DND-41 (cell line): Measurements from ENCODE around the gene CDT1.

ENCODE experiments used
- EZH2 ChIP-seq: IDR thresholded peaks from 3 replicates; pipeline ENCODE4 v1.6.1; 2012; ENCODE audit warnings: borderline replicate concordance, low read depth, mild to moderate bottlenecking, moderate library complexity, low read length, inconsistent platforms; ENCODE audit not compliant: severe bottlenecking
- TF ChIP-seq, protein P1 (sequence below): IDR thresholded peaks from 2 replicates; pipeline ENCODE4 v1.5.1; 2012; ENCODE audit warnings: borderline replicate concordance, low read length, moderate library complexity, mild to moderate bottlenecking; ENCODE audit not compliant: poor library complexity, severe bottlenecking; ENCODE audit errors: extremely low read depth

DNA sequence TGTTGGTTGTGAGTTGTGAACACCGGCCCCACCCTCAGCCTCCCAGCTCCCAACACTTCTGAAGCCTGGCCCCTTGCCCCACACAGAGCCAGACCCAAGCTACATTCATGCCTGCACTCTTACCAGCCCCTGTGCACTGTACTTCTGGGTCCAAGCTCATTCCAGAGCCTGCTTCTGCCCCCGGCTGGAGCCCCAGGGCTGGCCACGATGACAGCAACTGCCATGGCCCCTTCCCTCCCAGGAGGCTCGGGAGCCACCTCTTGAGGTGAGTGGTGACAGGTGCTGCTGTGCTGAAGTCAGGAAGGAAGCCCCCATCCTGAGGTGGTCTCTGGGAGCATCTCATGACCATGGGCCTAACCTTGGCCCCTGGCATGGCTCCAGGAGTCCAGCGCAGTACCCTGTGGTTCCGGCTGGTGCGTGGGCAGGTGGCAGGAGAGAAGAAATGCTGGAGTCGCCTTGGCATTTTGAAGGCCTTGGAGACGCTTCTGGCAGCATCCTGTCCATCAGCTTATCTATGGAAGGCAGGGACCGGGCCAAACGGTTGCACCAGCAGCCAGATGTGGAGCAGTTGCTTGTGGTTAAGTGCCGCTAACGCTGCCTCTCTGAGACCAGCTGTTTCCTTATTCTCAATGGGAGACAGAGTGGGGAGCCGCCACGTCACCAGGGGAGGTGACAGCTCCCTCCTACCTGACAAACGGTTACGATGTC lies 3.9 kb upstream of the CDT1 start:
- TF ChIP-seq EZH2: no peak
- TF ChIP-seq, protein P1, sequence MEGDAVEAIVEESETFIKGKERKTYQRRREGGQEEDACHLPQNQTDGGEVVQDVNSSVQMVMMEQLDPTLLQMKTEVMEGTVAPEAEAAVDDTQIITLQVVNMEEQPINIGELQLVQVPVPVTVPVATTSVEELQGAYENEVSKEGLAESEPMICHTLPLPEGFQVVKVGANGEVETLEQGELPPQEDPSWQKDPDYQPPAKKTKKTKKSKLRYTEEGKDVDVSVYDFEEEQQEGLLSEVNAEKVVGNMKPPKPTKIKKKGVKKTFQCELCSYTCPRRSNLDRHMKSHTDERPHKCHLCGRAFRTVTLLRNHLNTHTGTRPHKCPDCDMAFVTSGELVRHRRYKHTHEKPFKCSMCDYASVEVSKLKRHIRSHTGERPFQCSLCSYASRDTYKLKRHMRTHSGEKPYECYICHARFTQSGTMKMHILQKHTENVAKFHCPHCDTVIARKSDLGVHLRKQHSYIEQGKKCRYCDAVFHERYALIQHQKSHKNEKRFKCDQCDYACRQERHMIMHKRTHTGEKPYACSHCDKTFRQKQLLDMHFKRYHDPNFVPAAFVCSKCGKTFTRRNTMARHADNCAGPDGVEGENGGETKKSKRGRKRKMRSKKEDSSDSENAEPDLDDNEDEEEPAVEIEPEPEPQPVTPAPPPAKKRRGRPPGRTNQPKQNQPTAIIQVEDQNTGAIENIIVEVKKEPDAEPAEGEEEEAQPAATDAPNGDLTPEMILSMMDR: no peak
